NCI-H82 treated with DMSO at 0.1 percent for 48 hours (cell line): ENCODE data around the gene LEPROT.
A peak's percentile ranks its signal among the peaks of the same experiment; 100 is the strongest.

Experiments
- DNase-seq: peaks from one replicate; lab custom pipeline; 2025; ENCODE audit not compliant: unreplicated experiment; lab: John Stamatoyannopoulos, UW

Gene LEPROT

GRCh38 chr1:65412256-65412983 is 8.0 kb upstream of the LEPROT start:
- no peak for DNase-seq

- DNase-seq, result no peak
These were observed 7.5 kb upstream of the LEPROT start for GRCh38 chr1:65412984-65413375.

- no peak for DNase-seq
These were observed 5.9 kb upstream of the LEPROT start for GRCh38 chr1:65414538-65414937.

- DNase-seq, result no peak
These were observed 3.7 kb upstream of the LEPROT start for GRCh38 chr1:65416767-65417166.

GRCh38 chr1:65417729-65418128 is 2.7 kb upstream of the LEPROT start:
- no peak for DNase-seq

GRCh38 chr1:65418522-65419185 is 1.8 kb upstream of the LEPROT start:
- DNase-seq, result no peak

- DNase-seq, result peak; percentile 97
These were observed 533 bp upstream of the LEPROT start for GRCh38 chr1:65419681-65420589.

GRCh38 chr1:65421351-65422025 is 1.0 kb downstream of the LEPROT start:
- no peak for DNase-seq

- no peak for DNase-seq
These were observed 2.1 kb downstream of the LEPROT start for GRCh38 chr1:65422241-65423203.

- DNase-seq, result peak; percentile 24
These were observed 3.6 kb downstream of the LEPROT start for GRCh38 chr1:65423884-65424572.

- no peak for DNase-seq
These were observed 4.1 kb downstream of the LEPROT start for GRCh38 chr1:65424573-65424889.

GRCh38 chr1:65425006-65425405 is 4.5 kb downstream of the LEPROT start:
- DNase-seq, result no peak

- DNase-seq, result no peak
These were observed 5.2 kb downstream of the LEPROT start for GRCh38 chr1:65425697-65426096.

GRCh38 chr1:65429078-65429477 is 8.6 kb downstream of the LEPROT start:
- no peak for DNase-seq

GRCh38 chr1:65429806-65430205 is 9.3 kb downstream of the LEPROT start:
- no peak for DNase-seq

- DNase-seq, result peak; percentile 15
These were observed 10.7 kb downstream of the LEPROT start for GRCh38 chr1:65431111-65431705.

GRCh38 chr1:65432918-65433317 is 12.4 kb downstream of the LEPROT start:
- no peak for DNase-seq

GRCh38 chr1:65434255-65434654 is 13.8 kb downstream of the LEPROT start:
- DNase-seq, result no peak

- no peak for DNase-seq
These were observed 14.3 kb downstream of the LEPROT start for GRCh38 chr1:65434760-65435159.
